Activated T-cell treated with anti-CD3 and anti-CD28 coated beads for 4 hours (primary cell): ENCODE measurements around the gene GNG8.
"Not testable (repeated sequence)": the region's sequence is repeated elsewhere in the genome, so short reads cannot be mapped to it uniquely, and the experiment has no call there.

ENCODE experiments used
- DNase-seq: peaks from one replicate; pipeline ENCODE4 v3.0.0-alpha.2; 2020

Gene GNG8

GRCh38 chr19:46644720-46645119 lies 8.7 kb upstream of the GNG8 start:
- no peak for DNase-seq

- DNase-seq: no peak
These were observed 4.7 kb upstream of the GNG8 start for GRCh38 chr19:46640656-46641055.

DNA sequence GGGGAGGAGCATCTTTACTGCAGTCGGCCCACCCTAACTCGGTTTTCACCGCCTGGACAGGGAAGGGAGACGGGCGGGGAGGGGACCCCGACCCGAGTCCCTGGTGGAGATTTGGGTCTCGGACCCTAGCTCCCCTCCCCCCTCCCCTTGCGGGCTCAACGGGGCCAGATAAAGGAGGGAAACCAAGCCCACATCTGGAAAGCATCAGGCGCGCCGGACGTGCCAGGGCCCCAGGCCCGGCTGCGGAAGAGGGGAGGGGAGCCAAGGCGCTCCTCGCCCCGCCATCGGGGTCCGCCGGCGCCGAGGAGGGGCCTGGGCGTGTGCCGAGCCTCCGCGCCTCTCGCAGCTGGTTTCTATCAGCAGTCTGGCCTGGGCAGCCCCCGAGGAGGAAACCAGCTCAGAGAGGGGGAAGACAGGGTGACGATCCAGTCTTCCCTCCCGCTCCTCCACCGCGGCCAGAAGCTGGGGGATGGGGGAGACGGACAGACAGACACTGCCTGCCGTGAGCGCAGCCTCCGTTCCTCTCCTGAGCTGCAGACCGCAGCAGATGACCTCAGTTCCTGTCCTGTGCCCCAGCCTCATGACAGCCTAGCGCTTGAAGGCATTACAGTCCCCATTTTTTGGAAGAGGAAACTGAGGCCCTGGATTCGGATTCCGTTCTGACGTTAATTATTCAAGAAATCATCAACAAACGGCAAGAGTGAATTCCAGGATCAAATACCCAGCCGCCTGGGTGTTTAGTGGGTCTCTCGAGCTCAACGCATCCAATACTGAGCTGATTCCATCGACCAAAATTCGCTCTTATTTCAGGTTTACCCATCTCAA lies 3.6 kb upstream of the GNG8 start:
- no peak for DNase-seq

- no peak for DNase-seq
These were observed 1.2 kb upstream of the GNG8 start for GRCh38 chr19:46637224-46637623.

DNA sequence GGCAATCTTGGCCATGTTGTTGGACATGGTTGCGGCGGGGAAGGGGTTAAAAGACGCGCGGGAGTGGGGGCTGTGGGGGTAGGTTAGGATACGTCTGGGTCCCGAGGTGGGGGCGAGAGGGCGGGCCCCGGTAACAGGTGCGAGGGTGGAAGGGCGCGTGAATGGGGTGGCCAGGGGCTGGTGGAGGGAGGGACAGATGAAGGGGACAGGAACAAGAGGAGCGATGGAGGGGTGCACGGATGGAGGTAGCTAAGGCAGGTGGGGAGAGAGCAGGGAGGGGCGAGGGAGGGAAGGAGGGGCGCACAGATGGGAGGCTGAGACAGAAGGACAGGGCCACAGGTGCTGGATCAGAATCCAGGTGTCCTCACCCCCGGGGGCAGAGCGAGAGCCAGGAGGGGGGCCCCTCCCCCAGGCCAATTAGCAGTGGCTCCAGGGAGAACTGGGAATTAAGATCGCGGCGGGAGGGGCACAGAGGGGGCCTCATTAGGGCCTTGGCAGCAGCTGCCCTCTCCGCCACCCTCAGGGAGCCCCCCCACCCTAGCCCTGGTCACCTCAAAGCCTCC lies 1.3 kb downstream of the GNG8 start:
- no peak for DNase-seq

GRCh38 chr19:46634045-46634655 lies 1.9 kb downstream of the GNG8 start:
- DNase-seq: peak; percentile 95

DNA sequence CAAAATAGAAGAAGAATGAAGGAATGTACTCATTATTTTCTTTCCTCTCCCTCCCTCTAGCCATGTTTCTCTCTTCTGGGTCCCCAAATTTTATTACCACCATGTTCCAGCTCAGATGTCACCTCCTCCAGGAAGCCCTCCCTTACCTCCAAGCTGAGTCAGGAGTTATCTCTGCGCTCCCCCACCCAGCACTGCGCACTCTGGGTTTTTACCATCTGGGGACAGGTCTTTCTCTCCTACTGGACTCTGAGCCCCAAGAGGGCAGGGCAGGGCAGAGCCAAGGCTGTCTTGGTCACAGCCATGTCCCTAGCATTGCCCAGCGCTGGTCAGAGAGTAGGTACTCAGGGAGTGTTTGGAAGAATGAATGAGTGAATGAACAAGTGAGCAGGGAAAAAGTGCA lies 2.9 kb downstream of the GNG8 start:
- DNase-seq: no peak

DNA sequence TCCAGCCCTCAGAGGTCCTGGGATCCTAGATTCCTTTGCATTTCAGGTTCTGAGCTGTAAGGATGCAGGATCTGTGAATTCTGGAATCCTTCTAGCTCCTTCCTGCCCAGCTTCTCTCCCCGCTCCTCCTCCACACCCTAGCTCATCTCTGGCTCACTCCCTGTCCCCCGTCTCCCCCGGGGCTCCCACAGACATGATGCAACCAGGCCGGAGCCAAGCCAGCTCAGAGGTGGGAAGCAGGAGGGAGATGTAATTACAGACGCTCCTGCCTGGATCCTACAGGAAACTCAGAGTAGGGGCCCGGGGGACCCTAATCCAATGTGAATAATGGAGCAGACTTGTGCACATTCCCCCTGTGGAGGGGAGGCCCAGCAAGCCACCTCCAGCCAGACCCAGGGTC lies 4.5 kb downstream of the GNG8 start:
- DNase-seq: no peak

DNA sequence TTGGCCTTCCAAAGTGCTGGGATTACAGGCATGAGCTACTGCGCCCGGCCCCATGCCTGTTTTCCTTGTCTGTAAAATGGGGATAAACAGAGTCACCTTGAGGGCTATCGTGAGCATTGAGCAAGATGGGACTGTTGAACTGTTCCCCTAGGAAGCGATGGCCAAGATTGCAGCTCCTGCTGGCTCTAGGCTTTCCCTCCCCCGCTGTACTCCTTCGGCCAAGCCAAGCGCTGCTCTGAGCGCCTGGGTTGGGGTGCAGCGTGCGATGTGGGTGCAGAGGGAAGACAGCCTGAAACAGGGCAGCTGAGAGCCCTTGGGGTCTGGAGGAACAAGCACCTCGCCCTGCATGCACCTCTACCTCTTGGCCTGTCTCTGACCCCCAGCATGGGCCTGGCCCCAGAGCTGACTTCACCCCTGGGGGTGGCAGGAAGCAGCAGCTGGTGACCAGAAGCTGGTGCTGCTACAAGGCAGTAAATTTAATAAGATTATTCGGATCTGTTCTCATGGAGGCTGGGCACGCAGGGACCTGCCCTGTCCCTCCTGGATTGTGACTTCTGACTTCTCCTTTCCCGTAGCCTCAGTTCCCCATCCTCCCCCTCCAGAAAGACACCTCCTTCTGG lies 5.3 kb downstream of the GNG8 start:
- DNase-seq: no peak

DNA sequence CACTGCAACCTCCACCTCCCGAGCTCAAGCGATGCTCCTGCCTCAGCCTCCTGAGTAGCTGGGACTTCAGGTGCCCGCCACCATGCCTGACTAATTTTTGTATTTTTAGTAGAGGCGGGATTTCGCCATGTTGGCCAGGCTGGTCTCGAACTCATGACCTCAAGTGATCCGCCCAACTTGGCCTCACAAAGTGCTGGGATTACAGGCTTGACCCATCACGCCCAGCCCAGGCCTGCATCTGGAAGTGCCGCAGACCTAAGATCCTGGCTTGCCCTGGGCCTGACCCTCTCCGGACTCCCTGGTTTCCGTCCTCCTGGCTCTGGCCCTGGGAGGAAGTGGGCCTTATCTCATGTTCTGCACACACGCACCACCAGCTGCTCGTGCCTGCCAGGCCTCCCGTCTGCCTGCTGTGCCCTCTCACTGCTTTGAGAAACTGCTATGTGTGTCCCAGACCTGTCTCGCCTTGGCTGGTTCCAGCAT lies 6.4 kb downstream of the GNG8 start:
- no peak for DNase-seq

- DNase-seq: not testable (repeated sequence)
These were observed 7.0 kb downstream of the GNG8 start for GRCh38 chr19:46628970-46629369.

DNA sequence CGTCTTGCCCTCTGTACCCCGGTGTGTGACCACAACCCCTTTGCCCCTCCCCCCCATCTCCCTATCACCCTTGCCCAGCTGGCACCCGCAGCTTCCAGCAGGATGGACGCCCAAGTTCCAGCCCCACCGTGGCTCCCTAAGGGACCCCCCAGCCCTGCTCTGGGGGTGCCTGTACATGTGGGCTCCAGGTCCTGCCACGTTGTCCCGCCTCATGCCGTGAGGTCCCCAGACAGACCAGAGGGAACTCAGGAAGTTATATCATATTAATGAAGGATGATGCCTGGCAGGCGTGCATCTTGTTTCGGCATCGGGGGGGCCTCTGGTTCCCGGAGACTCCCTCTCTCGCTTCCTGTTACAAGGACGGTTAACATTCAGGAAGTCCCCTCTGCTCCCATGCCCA lies 9.6 kb downstream of the GNG8 start:
- no peak for DNase-seq

- DNase-seq: no peak
These were observed 10.3 kb downstream of the GNG8 start for GRCh38 chr19:46625731-46626130.

- DNase-seq: no peak
These were observed 10.9 kb downstream of the GNG8 start, which contains the start of gene PTGIR for GRCh38 chr19:46624958-46625661. PTGIR (minus strand) TSS chr19:46625089; CDS start chr19:46624225, 864 bp downstream.

DNA sequence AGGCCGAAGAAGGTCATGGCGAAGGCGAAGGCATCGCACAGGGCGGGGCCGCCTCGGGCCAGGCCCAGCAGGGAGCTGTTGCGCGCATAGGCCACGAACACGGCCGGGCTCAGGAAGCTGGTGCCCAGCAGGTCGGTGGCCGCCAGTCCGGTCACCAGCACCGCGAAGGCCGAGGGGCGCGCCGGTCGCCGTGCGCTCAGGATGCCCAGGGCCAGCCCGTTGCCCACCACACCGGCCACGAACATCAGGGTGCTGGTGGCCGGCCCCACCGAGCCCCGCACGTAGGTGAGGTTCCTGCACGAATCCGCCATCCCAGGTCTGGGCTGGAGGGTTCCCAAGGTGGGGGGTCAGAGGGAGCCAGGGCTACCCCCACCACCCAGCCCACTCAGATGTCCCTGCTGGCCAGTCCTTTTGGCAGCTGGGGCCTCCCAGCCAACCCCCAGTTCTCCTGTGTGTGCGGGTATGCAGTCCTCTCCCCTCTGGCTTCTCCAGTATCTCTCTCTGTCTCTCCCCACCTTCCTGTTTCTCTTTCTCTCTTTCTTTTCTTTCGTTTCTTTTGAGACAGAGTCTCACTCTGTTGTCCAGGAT lies 12.0 kb downstream of the GNG8 start:
- no peak for DNase-seq

- no peak for DNase-seq
These were observed 13.9 kb downstream of the GNG8 start for GRCh38 chr19:46622118-46622446.

DNA sequence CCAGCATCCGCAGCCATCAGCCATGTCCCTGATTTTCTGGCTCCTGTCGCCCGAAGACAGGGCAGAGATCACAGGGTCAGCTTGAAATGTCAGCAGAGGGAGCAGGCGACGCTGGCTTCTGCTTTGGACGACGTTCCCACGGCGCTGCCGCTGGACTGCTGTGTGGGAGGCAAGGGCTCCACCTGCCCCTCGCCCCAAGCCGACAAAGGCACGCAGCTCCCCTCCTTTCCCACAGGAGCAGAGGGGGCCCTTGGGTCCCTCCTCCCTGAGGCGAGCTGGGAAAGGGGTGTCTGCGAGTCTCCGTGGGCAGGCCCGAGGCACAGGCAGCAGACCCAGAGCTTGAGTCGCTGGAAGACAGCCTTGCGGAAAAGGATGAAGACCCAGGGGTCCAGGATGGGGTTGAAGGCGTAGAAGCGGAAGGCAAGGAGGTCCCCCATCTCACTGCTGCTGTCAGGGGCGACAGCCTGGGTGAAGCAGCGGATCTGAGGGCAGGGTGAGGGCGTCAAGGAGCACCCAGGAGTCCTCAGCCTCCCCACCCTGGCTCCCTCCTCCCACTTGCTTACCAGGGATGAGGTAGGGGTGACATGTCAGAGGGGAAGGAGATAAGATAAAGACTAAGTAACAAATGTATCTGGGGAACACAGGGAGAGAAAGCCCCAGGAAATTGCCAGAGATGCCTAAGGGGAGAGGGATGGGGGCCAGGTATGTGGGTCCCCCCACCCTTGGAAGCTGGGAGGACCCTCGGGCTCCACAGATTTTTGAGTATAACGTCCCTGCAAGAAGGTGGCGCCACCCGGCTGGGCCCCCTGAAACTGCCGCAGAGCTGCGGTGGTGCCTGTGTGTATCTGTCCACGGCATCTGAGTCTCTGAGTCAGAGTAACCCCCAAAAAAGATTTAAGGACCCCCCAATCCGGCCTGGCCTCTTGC lies 14.5 kb downstream of the GNG8 start:
- no peak for DNase-seq

- no peak for DNase-seq
These were observed 15.3 kb downstream of the GNG8 start for GRCh38 chr19:46620716-46621115.

- no peak for DNase-seq
These were observed 15.7 kb downstream of the GNG8 start for GRCh38 chr19:46620267-46620666.

GRCh38 chr19:46618670-46619231 lies 17.3 kb downstream of the GNG8 start:
- DNase-seq: no peak

DNA sequence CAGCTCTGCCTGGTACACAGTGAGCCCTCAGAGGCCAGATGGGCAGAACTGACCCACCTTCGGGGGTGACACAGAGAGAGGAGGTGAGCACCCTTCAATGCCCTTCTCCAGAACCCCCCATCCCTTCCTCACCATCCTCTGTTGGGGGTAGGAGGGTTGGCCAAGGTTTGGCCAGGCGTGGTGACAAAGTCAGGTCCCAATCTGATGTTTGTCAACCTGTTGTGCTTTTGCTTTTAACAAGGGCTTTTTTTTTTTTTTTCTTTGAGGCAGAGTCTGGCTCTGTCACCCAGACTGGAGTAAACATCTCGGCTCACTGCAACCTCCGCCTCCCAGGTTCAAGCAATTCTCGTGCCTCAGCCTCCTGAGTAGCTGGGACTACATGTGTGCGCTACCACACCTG lies 18.4 kb downstream of the GNG8 start:
- no peak for DNase-seq
